CD4-positive, alpha-beta T cell (primary cell): Measurements from ENCODE around the gene TMEM229B. TPM values are rescaled to one million over a fixed set of nuclear protein-coding genes. Genes with fewer than 3 reads are reported as not detected.

ENCODE experiments used
- ATAC-seq: fragments of 200-7000 bp; cut with Tn5 transposase; one replicate; pipeline ENCODE4 v1.10.0; 2022; ENCODE audit warnings: mild to moderate bottlenecking; ENCODE audit not compliant: poor library complexity
- CTCF ChIA-PET: fragments of 350-600 bp; sonication (Branson Sonifier 250); formaldehyde crosslinking; loops from one replicate; lab custom pipeline; 2021; ENCODE audit warnings: antibody characterized with exemption, inconsistent platforms; lab: Charles Lee
- POLR2A ChIA-PET: fragments of 350-600 bp; sonication (Branson Sonifier 250); formaldehyde crosslinking; loops from one replicate; lab custom pipeline; 2021; ENCODE audit warnings: antibody characterized with exemption, inconsistent platforms; lab: Charles Lee
- DNase-seq, 14 experiments: peaks; one replicate each; pipeline ENCODE4 v3.0.0-alpha.2; 2013 to 2020; ENCODE audit warnings: mixed read lengths in 2 of 14
- H3K27ac ChIP-seq, 2 donors: one replicate each; pipeline versions ENCODE4 v1.5.1 to v1.7.0; 2013; ENCODE audit warnings: low read length in 2 of 2, low read depth in 1 of 2, mild to moderate bottlenecking in 1 of 2
- H3K27me3 ChIP-seq, 2 experiments: 1 replicate in 1 of 2; 2 replicates in 1 of 2; pipeline versions ENCODE4 v1.6.1 to v1.7.0; 2013; ENCODE audit warnings: low read length in 2 of 2, control low read depth in 1 of 2, mild to moderate bottlenecking in 1 of 2, moderate library complexity in 1 of 2; ENCODE audit not compliant: insufficient read depth in 2 of 2, control insufficient read depth in 1 of 2
- H3K36me3 ChIP-seq: one replicate; pipeline ENCODE4 v1.6.1; 2013; ENCODE audit warnings: low read length, control low read depth; ENCODE audit not compliant: insufficient read depth
- H3K4me1 ChIP-seq: one replicate; pipeline ENCODE4 v1.6.1; 2013; ENCODE audit warnings: low read length, control low read depth; ENCODE audit not compliant: insufficient read depth
- H3K4me3 ChIP-seq: one replicate; pipeline ENCODE4 v1.5.1; 2013; ENCODE audit warnings: mild to moderate bottlenecking, low read length, moderate library complexity
- H3K9me3 ChIP-seq, 2 experiments: 1 replicate in 1 of 2; 2 replicates in 1 of 2; pipeline versions ENCODE4 v1.6.1 to v1.7.0; 2013; ENCODE audit warnings: low read length in 2 of 2, mild to moderate bottlenecking in 2 of 2, control low read depth in 1 of 2, moderate library complexity in 1 of 2; ENCODE audit not compliant: control insufficient read depth in 1 of 2, insufficient read depth in 1 of 2
- H3K27ac Mint-ChIP-seq: one replicate; pipeline ENCODE4 v1.8.0; 2020; ENCODE audit warnings: mixed read lengths
- H3K27me3 Mint-ChIP-seq: one replicate; pipeline ENCODE4 v1.8.0; 2021; ENCODE audit warnings: mixed read lengths
- H3K36me3 Mint-ChIP-seq: one replicate; pipeline ENCODE4 v1.8.0; 2021; ENCODE audit warnings: low read depth, mixed read lengths
- H3K4me1 Mint-ChIP-seq: one replicate; pipeline ENCODE4 v1.8.0; 2021; ENCODE audit warnings: low read depth, mixed read lengths
- H3K4me3 Mint-ChIP-seq: one replicate; pipeline ENCODE4 v1.8.0; 2020; ENCODE audit warnings: mild to moderate bottlenecking, mixed read lengths
- H3K9me3 Mint-ChIP-seq: one replicate; pipeline ENCODE4 v1.8.0; 2020; ENCODE audit warnings: mixed read lengths
- CTCF ChIP-seq: fragments of 200-600 bp; IDR thresholded peaks from one replicate; pipeline ENCODE4 v1.8.0; 2022; ENCODE audit warnings: antibody characterized with exemption, mild to moderate bottlenecking
- intact Hi-C, 2 experiments: fragments of 100-400 bp; cut with DNase I in 1 of 2; cut with micrococcal nuclease in 1 of 2; formaldehyde crosslinking; loops; one replicate each; pipeline versions ENCODE4 v1.15.1 to v1.9.0; 2023 to 2025; cut with DNase I, micrococcal nuclease
- total RNA-seq, 174 experiments: library from RNA in 2 of 174; stranded (reverse) in 2 of 174; gene quantifications; one replicate each; pipeline ENCODE4 v1.2.3 and lab custom pipeline; 2021 to 2026

TMEM229B gene
- total RNA-seq, 2 experiments from 2014 or later, result 7.1 to 9.1 TPM

DNA sequence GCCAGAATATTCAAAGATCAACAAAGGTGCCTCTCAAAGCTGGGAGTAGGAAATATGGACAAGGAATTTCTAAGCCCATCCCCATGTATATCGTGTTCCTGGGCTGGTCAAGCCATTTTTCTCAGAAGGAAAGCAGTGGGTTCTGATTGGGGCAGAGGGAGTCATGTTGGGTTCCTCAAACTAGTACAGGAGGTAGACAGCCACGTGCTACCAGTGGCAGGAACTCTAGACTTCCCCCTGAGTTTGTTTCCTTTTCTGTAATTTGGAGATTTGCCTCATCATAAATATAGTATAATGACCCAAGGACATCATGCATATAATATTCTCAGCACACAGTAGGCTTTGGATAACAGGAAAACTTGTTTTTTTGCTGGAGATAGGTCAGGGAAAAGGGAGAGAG is 28.2 kb upstream of the TMEM229B start:
- intact Hi-C loops, result loop anchor here in 1 of 2 experiments (10.0 kb wide), 1 partner anchor 52 kb away; no protein-coding TSS in a partner anchor

DNA sequence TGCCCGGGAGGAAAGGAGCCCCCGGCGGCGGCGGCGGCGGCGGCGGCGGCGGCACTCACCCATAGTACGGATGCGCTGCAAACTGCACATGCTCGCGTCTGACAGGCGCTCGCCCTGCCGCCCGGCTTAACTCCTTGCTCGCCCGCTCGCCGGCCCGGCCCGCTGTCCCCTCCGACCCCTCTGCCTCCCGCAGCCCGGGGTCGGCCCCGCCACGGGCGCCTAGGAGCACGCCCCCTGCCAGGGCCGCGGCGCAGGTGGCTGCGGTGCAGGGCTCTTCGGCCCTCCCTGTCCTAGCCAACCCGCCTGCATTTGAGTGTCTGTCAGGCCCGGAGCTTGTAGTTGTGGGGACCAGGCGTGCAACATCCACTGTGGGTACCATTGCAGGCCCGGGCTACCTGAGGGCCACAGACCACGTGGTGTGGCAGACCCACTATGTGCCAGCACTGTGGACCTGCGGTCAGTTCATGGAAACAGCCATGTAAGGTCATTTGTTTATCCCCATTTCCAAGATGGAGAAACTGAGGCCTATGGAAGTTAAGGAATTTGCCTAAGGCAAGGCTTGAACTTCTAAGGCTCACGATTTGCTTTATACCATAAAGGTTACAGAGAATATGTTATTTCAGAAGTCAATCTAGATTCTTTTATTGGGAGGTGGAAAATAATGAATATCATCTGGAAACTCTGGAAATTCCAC is 27.0 kb upstream of the TMEM229B start:
- H3K4me3 Mint-ChIP-seq, result peak overlapping the region; percentile 85
- H3K9me3 ChIP-seq, result no peaks in the 10 kb centered on the region
- no peaks in the 10 kb centered on the region for H3K9me3 Mint-ChIP-seq
- no peaks in the 10 kb centered on the region for H3K36me3 ChIP-seq
- ATAC-seq (peak; percentile 64), DNase-seq (peak in 7 of 14 experiments; percentile 4 to 61 (median 18))
- ChIA-PET POLR2A (interaction anchor here (0.6 to 3.0 kb wide), 4 partner anchors 27 to 85 kb away, joined by 3 to 27 read pairs (median 4); partner anchors contain the start of genes PIGH and TMEM229B), CTCF (interaction anchor here (1.2 kb wide), 1 partner anchor 28 kb away, joined by 5 read pairs; no protein-coding TSS in a partner anchor)
- peaks cover 37% of the 10 kb centered on the region for H3K4me1 Mint-ChIP-seq
- no peak overlapping the region for H3K27ac Mint-ChIP-seq
- peak overlapping the region; percentile 84 for H3K4me3 ChIP-seq
- intact Hi-C loops, result loop anchor here in 1 of 2 experiments (1.0 to 10.0 kb wide), 2 partner anchors 27 to 51 kb away; partner anchors contain the start of gene TMEM229B
- H3K27ac ChIP-seq, result no peak overlapping the region
- no peaks in the 10 kb centered on the region for H3K27me3 ChIP-seq
- peaks cover 28% of the 10 kb centered on the region for H3K4me1 ChIP-seq
- no peaks in the 10 kb centered on the region for H3K27me3 Mint-ChIP-seq
- no peaks in the 10 kb centered on the region for H3K36me3 Mint-ChIP-seq
- no peak for TF ChIP-seq CTCF

More for the DNA sequence above, 28.2 kb upstream of the TMEM229B start:
- Histone ChIP-seq H3K27me3 (no peaks in the 10 kb centered on the region), H3K4me1 (peaks cover 28% of the 10 kb centered on the region), H3K9me3 (no peaks in the 10 kb centered on the region), H3K27ac (no peak overlapping the region), H3K4me3 (no peak overlapping the region), H3K36me3 (no peaks in the 10 kb centered on the region)
- CTCF ChIA-PET, result no interaction called here
- Mint-ChIP-seq H3K36me3 (no peaks in the 10 kb centered on the region), H3K27me3 (peaks cover 9% of the 10 kb centered on the region), H3K4me3 (peak overlapping the region; percentile 85), H3K27ac (peak overlapping the region; percentile 60), H3K9me3 (no peaks in the 10 kb centered on the region), H3K4me1 (peaks cover 37% of the 10 kb centered on the region)
- DNase-seq, result no peak
- no peak for ATAC-seq
- TF ChIP-seq CTCF, result no peak
- POLR2A ChIA-PET, result interaction anchor here (0.9 to 1.6 kb wide), 2 partner anchors 28 to 84 kb away, joined by 3 to 4 read pairs; partner anchors contain the start of genes PIGH and TMEM229B

DNA sequence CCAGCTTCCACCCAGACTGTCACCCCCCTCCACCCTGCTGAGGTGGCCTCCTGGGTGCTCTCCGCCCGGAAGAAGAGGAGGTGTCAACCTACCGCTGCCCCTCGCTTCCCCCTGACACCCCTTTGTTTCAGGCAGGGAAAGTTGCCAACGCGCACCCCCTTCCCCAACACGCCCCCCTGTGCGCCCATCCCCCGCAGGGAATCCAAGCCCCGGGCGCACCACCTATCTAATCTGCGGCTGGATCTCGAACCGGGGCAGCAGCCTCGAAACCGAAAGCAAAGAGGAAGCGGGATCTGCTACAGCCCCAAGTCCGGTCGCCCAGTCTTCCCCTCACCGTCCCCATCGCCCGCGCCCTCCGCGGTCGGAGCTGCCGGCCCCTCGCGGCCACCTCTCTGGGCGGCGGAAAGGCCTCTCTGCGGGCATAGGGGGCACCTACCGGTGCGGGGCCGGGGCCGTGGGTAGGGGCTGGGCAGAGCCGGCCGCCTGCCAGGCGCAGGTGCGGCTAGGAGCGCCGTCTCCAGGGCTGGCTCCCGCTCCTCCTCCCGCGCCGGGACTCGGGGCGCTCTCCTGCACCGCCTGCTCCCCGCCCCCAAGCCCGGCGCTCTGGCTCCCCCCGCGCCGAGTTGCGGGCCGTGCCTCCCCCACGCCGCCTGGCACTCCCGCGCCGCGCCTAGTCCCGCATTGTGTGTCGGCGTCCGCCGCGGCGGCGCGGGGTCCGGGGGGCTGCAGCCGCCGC is 26.3 kb upstream of the TMEM229B start:
- ATAC-seq (peak; percentile 77), DNase-seq (peak in 12 of 14 experiments; percentile 11 to 70 (median 36))
- Histone ChIP-seq H3K27me3 (no peaks in the 10 kb centered on the region), H3K4me3 (peak overlapping the region; percentile 84), H3K4me1 (peaks cover 28% of the 10 kb centered on the region), H3K27ac (peak overlapping the region; percentile 58 to 73), H3K9me3 (no peaks in the 10 kb centered on the region), H3K36me3 (no peaks in the 10 kb centered on the region)
- H3K36me3 Mint-ChIP-seq, result no peaks in the 10 kb centered on the region
- no peak for TF ChIP-seq CTCF
- no peaks in the 10 kb centered on the region for H3K27me3 Mint-ChIP-seq
- peak overlapping the region; percentile 90 for H3K4me3 Mint-ChIP-seq
- H3K4me1 Mint-ChIP-seq, result peaks cover 37% of the 10 kb centered on the region
- intact Hi-C loops, result loop anchor here in 1 of 2 experiments (1.0 to 10.0 kb wide), 2 partner anchors 27 to 50 kb away; partner anchors contain the start of gene TMEM229B
- POLR2A ChIA-PET, result interaction anchor here (1.0 to 3.0 kb wide), 4 partner anchors 18 to 85 kb away, joined by 3 to 27 read pairs (median 4); partner anchors contain the start of genes PIGH, PLEKHH1 and TMEM229B
- H3K27ac Mint-ChIP-seq, result peak overlapping the region; percentile 88
- CTCF ChIA-PET, result interaction anchor here (1.2 kb wide), 1 partner anchor 27 kb away, joined by 5 read pairs; no protein-coding TSS in a partner anchor
- no peaks in the 10 kb centered on the region for H3K9me3 Mint-ChIP-seq
